ENCODE results near the gene ZFAND2A.

The ZFAND2A gene

DNA sequence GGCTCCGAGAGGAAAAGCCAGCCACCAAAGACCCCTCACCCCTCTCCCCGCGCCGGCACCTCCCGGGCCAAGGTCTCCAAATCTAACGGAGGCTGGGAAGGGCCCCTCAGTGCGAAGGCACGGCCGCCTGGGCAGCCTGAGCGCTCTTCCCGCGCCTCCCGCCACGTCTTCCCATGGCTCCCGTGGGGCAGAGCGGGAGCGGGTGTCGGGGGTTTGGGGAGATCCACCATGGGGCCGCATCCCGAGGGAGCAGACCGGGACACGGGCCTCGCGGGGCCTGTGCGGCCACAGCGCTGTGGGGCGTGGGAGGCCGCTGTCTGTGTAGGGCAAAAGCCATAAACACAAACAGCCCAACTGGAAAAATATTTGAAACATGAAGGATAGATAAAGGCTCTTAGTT is 49.6 kb downstream of the ZFAND2A start:
- in situ Hi-C loops (cut with MboI; ENCODE audit: low sequenced_read_pairs) = no loop called here

DNA sequence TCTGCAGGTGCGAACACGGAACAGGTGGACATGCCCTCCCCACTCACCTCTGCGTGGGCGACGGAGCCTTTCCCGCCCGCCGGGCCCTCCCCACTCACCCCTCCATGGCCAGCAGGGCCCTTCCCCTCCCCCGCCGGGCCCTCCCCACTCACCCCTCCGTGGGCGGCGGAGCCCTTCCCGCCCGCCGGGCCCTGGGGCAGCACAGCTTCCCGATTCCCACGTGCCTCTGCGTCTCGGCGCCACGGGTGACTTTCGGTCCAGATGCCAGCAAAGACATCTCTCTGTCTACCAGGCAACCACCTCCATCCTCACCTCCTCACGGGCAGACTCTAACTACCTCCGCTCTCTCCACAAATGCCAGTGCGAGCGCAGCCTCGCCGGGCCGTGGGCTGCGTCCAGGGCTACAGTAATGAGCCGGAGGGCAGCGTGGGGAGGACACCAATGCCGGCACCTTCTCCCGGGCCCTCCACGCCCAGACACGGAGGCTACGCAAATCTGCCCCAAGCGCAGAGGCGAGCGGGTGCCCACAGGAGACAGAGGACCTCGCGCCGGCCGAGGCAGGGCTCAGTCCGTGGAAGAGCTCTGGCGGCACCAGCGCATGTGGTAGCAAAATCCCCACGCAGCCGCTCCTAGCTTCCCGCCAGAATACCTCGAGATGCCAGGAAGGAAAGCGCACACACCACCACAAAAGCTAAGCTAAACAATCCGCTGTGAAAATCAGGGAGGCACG is 50.2 kb downstream of the ZFAND2A start:
- in situ Hi-C loops (cut with MboI; ENCODE audit: low sequenced_read_pairs) = no loop called here

DNA sequence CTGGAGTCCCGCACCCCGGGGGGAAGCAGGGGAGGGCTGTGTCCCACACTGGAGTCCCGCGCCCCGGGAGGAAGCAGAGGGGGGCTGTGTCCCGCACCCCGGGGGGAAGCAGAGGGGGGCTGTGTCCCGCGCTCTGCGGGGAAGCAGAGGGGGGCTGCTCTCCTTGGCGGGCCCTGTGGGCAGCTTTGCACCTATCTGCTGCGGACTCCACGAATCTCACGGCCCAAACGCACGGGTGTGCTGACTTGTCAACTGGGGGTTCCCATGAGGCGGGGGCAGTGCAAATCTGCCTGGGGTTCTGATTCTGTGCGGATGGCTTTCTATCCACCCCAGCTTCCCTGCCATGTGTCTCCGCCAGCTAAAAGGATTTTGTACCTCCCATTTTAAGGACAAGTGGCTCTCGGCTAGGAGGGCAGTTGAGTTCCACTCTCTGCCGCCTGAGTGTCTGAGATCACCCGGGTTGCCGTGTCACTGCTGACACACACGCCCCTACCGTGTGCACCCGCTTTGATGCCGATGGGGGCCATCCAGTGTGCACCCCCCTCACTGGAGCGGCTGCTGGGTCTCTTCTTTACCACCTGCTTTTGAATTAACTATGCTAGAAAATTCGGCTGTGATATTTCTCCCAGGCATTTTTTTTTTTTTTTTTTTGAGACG is 51.6 kb downstream of the ZFAND2A start:
- in situ Hi-C loops (cut with MboI; ENCODE audit: low sequenced_read_pairs) = no loop called here

DNA sequence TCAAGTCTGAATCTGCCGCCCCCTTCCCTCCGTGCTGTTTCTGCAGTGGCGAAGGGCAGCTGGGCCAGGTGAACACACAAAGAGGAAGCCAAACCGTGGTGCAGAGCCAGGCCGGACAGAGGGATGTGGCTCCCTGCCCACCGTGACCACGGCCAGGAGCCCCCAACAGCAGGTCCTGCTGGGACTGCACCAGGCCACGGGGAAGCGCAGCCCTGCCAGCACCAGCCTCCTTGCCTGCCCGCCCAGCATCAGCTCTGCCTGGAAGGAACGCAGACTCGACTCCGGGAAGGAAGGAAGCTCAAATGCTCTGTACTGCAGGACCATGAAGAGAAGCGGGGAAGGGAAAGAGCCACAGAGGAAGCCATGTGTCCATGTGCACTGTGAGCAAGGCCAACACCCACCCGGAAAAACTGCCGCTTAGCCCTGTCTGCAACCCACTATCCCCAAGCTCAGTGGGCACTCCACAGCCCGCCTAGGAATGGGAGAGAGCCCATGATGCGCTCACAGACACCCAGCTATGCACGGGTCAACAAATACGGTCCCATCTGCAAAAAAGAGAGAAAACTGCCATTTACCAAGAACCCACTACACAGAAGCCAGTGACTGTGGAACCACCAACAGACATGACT is 53.1 kb downstream of the ZFAND2A start:
- in situ Hi-C loops (cut with MboI; ENCODE audit: low sequenced_read_pairs) = no loop called here

DNA sequence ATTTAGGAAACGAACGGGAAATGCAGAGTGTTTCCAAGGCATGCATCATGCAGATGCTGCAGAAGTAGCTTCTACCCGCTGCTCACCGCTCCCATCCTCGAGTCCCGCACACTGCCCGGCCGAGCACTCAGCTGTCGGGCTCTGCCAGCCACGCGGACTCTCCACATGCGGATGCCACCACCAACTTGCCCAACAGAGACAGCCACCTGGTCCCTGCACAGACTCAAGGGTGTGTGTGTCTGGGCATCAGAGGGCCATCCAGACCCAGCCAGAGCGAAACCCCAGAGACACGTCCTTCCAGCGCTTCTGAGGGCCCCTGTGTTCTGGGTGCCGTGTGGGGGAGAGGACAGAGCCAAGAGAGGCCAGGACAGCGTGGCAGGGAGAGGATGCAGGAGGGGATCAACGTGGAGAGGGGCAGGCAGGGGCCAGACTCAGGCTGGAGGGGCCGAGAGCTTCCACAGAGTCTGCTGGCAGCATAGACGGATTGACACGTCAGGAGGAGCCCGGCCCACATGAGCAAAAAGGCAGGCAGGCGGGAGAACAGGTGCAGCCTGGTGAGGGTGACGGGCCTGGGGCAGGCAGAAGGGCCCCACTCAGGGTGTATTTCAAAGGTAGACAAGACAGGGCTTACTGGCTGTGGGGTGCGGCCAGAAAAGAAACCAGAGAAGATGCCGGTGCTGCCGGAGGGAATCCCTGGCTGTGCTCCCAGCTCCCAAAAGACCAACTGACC is 53.8 kb downstream of the ZFAND2A start:
- in situ Hi-C loops (cut with MboI; ENCODE audit: low sequenced_read_pairs) = no loop called here

DNA sequence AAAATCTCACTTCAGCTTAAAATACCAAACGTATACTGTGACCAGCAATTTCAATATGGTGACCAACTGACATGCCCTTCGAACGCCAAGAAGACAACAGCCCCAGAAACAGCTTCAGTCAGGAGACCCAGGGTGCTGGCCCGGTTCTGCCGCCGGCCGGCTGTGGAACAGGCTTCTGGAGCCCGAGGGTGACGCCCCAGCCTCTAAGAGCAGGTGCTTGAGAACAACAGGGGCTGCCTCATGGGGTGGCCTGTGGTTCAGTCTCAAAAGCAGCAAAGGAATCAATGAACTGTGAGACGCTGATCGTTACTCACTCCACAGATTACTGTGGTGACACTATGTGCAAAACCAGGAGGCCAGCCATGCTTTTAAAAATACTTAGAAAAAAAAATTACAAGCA is 54.8 kb downstream of the ZFAND2A start:
- in situ Hi-C loops (cut with MboI; ENCODE audit: low sequenced_read_pairs) = no loop called here

DNA sequence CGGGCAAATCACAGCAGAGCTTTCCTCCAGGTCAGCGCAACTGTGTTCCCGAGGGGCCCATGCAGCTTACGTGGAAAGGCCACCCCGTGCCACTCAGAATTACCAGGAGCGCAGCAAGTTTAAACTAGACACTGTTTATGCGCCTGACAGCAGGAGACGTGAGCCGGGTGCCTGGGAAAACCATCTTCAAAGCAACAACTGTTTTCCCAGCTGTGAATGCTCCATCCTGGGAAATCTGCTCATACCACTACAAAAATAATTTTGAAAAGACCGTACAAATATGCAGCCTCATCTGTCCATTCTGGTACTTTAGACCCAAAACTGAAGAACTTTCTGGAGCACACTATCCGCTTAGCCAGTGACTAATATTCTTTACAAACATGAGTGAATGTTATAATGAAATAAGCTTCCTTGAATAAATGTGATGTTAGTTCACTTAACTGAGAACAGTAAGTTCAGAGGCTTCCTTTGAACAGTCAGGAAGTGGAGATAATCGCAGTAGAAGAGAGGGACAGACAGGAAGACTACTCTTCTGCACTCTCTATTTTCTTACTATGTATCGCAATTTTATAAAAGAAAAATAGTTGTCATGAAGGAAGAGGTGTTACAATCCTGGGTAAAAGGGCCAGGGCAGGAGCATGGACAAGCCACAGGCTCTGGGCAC is 55.3 kb downstream of the ZFAND2A start:
- in situ Hi-C loops (cut with MboI; ENCODE audit: low sequenced_read_pairs) = no loop called here

DNA sequence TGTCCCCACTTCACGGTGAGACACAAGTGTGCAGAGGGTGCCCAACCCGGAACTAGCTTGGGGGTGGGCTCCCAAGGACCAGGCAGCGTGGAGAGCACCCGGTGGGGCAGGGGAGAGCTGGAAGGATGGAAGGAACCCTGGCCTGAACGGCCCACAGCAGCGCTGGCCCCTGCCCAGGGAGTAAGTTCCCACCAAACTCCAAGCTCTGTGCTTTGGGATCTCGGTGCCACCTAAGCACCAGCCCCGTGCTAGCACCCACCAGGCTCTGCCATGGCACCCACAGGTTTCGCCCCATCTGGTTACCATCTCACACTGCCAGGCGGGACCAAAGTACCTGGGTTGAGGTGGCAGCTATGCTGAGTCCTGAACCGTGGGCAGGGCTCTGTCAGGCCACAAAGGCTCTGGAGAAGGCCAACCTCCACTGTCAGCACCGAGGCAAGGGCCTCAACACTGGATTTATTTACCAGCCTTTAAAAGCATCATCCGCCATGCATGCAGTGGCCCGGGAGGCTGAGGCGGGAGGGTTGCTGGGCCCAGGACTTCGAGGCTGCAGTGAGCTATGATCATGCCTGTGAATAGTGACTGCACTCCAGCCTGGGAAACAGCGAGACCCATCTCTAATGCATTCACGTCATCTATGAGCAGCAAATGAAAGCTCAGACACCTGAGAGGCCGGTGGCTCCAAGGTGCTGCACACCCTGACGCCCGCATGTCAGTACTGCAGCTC is 56.0 kb downstream of the ZFAND2A start:
- in situ Hi-C loops (cut with MboI; ENCODE audit: low sequenced_read_pairs) = no loop called here

DNA sequence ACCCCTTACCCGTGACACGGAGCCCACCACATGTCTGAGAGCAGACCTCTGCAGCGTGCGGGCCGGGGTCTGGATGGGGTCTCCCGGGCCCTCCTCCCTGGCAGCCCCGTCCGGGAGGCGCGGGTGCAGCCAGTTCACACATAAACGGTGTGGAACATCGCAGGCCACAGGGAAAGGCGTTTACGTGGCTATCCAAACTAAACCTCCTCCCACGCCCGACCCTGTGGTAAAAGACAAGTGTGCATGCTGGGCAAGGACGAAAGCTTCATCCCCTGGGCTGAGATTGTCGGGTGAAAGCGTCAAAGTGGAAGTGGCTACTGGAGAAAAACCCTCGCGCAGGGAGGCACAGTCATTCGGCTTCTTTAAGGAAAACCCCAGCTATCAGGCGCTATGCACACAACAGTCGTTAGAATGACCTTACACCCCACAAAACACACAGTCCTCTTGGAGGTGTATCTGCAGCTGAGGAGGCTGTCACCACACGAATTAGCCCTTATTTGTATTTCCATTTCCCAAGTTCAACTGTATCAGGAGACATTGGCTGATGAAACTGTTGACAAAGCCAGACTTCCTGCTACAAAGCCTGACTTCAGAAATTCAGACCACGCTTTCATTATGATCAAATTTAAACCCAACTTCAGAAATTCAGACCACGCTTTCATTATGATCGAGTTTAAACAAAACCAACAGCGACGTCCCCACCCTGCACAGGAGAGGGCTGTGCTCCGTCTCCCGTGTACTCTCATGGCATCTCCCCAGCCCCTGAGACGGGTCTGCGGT is 56.8 kb downstream of the ZFAND2A start:
- in situ Hi-C loops (cut with MboI; ENCODE audit: low sequenced_read_pairs) = no loop called here
